NK-92 (cell line): ENCODE results near the gene BCL2L13.
"Not testable (repeated sequence)": the region's sequence is repeated elsewhere in the genome, so short reads cannot be mapped to it uniquely, and the experiment has no call there.

ENCODE experiments used
- DNase-seq: peaks from one replicate; lab custom pipeline; 2025; ENCODE audit not compliant: unreplicated experiment; lab: John Stamatoyannopoulos, UW

BCL2L13 gene

GRCh38 chr22:17694752-17695151 is 56.2 kb downstream of the BCL2L13 start:
- no peak for DNase-seq

GRCh38 chr22:17695986-17696385 is 57.4 kb downstream of the BCL2L13 start:
- no peak for DNase-seq

GRCh38 chr22:17697196-17697595 is 58.6 kb downstream of the BCL2L13 start:
- not testable (repeated sequence) for DNase-seq

GRCh38 chr22:17698276-17698675 is 59.7 kb downstream of the BCL2L13 start:
- not testable (repeated sequence) for DNase-seq

GRCh38 chr22:17698948-17699347 is 60.4 kb downstream of the BCL2L13 start:
- no peak for DNase-seq

GRCh38 chr22:17699696-17700340 is 61.3 kb downstream of the BCL2L13 start:
- DNase-seq = no peak

GRCh38 chr22:17700778-17701177 is 62.2 kb downstream of the BCL2L13 start:
- no peak for DNase-seq

GRCh38 chr22:17703811-17704210 is 65.3 kb downstream of the BCL2L13 start:
- DNase-seq = no peak

GRCh38 chr22:17705546-17705945 is 67.0 kb downstream of the BCL2L13 start:
- no peak for DNase-seq

GRCh38 chr22:17705951-17706900 is 67.7 kb downstream of the BCL2L13 start:
- DNase-seq = no peak

- no peak for DNase-seq
These were observed 68.4 kb downstream of the BCL2L13 start for GRCh38 chr22:17706947-17707346.

- DNase-seq = no peak
These were observed 69.0 kb downstream of the BCL2L13 start for GRCh38 chr22:17707526-17707925.

GRCh38 chr22:17710023-17710422 is 71.5 kb downstream of the BCL2L13 start:
- DNase-seq = no peak

- no peak for DNase-seq
These were observed 73.9 kb downstream of the BCL2L13 start for GRCh38 chr22:17712441-17712840.

GRCh38 chr22:17716529-17716928 is 78.0 kb downstream of the BCL2L13 start:
- DNase-seq = no peak

- DNase-seq = no peak
These were observed 79.2 kb downstream of the BCL2L13 start for GRCh38 chr22:17717708-17718107.

- DNase-seq = no peak
These were observed 81.4 kb downstream of the BCL2L13 start for GRCh38 chr22:17719911-17720310.

GRCh38 chr22:17724241-17724640 is 85.7 kb downstream of the BCL2L13 start:
- DNase-seq = no peak

- DNase-seq = no peak
These were observed 86.3 kb downstream of the BCL2L13 start for GRCh38 chr22:17724678-17725499.

GRCh38 chr22:17725500-17725796 is 86.9 kb downstream of the BCL2L13 start:
- DNase-seq = no peak
